NCI-H2227 (cell line): ENCODE measurements around the gene RNF225.
A peak's percentile ranks its signal among the peaks of the same experiment; 100 is the strongest.
"Not testable (repeated sequence)": the region's sequence is repeated elsewhere in the genome, so short reads cannot be mapped to it uniquely, and the experiment has no call there.

ENCODE experiments used
- DNase-seq: peaks from one replicate; lab custom pipeline; 2025; ENCODE audit not compliant: unreplicated experiment; lab: John Stamatoyannopoulos, UW

RNF225 gene

GRCh38 chr19:58395220-58395978 is at the start of gene RNF225:
Gene RNF225 (plus strand): TSS chr19:58395656. CDS start chr19:58396090, 434 bp downstream.
- no peak for DNase-seq

- DNase-seq = peak; percentile 96
Observed at GRCh38 chr19:58346961-58347929, 48.2 kb upstream of the RNF225 start.

GRCh38 chr19:58348080-58348479 is 47.4 kb upstream of the RNF225 start:
- not testable (repeated sequence) for DNase-seq

- no peak for DNase-seq
Observed at GRCh38 chr19:58349590-58349989, 45.9 kb upstream of the RNF225 start.

GRCh38 chr19:58350001-58350861 is 45.2 kb upstream of the RNF225 start:
- DNase-seq = no peak

GRCh38 chr19:58350871-58351557 is 44.4 kb upstream of the RNF225 start:
- no peak for DNase-seq

- DNase-seq = no peak
Observed at GRCh38 chr19:58351558-58351878, 43.9 kb upstream of the RNF225 start.

GRCh38 chr19:58351990-58352755 is 43.3 kb upstream of the RNF225 start:
- DNase-seq = no peak

GRCh38 chr19:58352760-58353671 is 42.4 kb upstream of the RNF225 start, which contains the start of gene A1BG:
Gene A1BG (minus strand): TSS chr19:58353492. CDS start chr19:58353437, 55 bp downstream.
- DNase-seq = no peak

GRCh38 chr19:58353717-58354477 is 41.6 kb upstream of the RNF225 start:
- DNase-seq = no peak

GRCh38 chr19:58354478-58355030 is 40.9 kb upstream of the RNF225 start:
- DNase-seq = no peak

GRCh38 chr19:58355215-58355796 is 40.1 kb upstream of the RNF225 start:
- no peak for DNase-seq

GRCh38 chr19:58355908-58356765 is 39.3 kb upstream of the RNF225 start:
- no peak for DNase-seq

GRCh38 chr19:58356766-58357480 is 38.5 kb upstream of the RNF225 start:
- DNase-seq = no peak

GRCh38 chr19:58357481-58358145 is 37.8 kb upstream of the RNF225 start:
- no peak for DNase-seq
